Hepatocyte (in vitro differentiated cells): ENCODE measurements around the gene LRRC1.

ENCODE experiments used
- EZH2 ChIP-seq: fragments of 200-600 bp; sonication (generic); IDR thresholded peaks from 2 replicates; pipeline ENCODE4 v1.6.1; 2016; ENCODE audit warnings: antibody characterized with exemption, mild to moderate bottlenecking, borderline replicate concordance
- EZH2phosphoT487 ChIP-seq: fragments of 200-600 bp; sonication (generic); IDR thresholded peaks from one replicate; pipeline ENCODE4 v1.6.1; 2018; ENCODE audit warnings: antibody characterized with exemption, mild to moderate bottlenecking, low read depth, moderate library complexity; ENCODE audit not compliant: unreplicated experiment, severe bottlenecking
- TF ChIP-seq, protein P1 (sequence below): fragments of 200-600 bp; sonication (generic); IDR thresholded peaks from 2 replicates; pipeline ENCODE4 v1.5.1; 2016; ENCODE audit warnings: antibody characterized with exemption, mild to moderate bottlenecking; ENCODE audit not compliant: poor library complexity

DNA sequence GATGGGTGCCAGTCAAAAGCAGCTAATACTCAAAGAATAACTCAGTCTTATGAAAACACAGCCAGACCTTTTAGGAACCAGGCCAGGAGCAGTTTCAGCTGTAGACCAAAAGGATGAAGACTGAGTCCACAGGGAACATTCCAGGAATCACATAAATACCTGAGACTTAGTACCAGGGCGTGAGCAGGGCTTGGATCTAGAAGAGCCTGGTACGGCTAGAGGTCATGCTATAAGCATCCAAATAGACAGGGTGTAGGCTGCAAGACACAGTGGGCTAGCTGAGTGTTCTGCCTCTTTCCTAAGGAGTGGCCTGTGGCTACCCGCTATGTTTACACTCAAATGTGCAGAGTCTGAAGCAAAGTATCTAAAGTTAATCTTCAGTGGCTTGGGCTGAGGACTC lies 29.5 kb upstream of the LRRC1 start:
- TF ChIP-seq, protein P1, sequence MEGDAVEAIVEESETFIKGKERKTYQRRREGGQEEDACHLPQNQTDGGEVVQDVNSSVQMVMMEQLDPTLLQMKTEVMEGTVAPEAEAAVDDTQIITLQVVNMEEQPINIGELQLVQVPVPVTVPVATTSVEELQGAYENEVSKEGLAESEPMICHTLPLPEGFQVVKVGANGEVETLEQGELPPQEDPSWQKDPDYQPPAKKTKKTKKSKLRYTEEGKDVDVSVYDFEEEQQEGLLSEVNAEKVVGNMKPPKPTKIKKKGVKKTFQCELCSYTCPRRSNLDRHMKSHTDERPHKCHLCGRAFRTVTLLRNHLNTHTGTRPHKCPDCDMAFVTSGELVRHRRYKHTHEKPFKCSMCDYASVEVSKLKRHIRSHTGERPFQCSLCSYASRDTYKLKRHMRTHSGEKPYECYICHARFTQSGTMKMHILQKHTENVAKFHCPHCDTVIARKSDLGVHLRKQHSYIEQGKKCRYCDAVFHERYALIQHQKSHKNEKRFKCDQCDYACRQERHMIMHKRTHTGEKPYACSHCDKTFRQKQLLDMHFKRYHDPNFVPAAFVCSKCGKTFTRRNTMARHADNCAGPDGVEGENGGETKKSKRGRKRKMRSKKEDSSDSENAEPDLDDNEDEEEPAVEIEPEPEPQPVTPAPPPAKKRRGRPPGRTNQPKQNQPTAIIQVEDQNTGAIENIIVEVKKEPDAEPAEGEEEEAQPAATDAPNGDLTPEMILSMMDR = no peak
- no peak for TF ChIP-seq EZH2phosphoT487
- TF ChIP-seq EZH2 = no peak
